ENCODE data around the gene WNT3. TPM values are rescaled to one million over a fixed set of nuclear protein-coding genes. Genes with fewer than 3 reads are reported as not detected.

Gene WNT3
- total RNA-seq, 1 experiment from 2014 or later, result 5.5 TPM

DNA sequence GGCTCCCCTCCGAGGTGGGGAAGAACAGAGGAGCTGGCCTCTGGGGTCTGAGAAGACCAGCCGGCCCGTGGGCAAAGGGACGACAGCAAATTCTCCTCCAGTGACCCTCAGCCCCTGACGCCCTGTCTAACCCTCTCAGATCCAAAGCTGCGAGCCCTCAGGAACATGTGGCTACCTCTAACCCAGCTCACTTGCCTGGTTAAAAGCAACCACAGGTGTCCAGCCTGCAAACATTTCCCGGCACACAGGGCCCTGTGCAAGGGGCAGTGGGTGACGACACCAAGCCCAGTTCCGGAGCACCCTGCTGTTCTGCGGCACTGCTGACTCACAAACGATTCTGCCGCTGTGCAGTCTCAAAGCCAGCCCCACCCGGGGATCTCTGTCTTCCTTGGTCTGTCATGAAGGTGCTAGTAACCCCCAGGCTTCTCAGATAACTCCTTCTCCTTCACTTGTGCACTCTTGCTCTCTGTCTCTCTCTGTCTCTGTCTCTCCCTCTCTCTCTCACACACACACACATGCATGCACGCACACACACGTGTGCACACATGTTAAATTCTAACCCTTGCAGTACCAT is 23.0 kb downstream of the WNT3 start (continued):
- TF ChIP-seq POLR2A (IDR thresholded peaks at IDR 0.05; ENCODE audit: borderline replicate concordance, extremely low read depth, insufficient read depth, insufficient read length), result peak; percentile 11
- peak; percentile 63 for TF ChIP-seq POLR2AphosphoS5 (IDR thresholded peaks at IDR 0.05; ENCODE audit: low read depth, low read length)
- TF ChIP-seq EGR1 (IDR thresholded peaks at IDR 0.05; ENCODE audit: low read depth), result no peak

- no peaks in the 10 kb centered on the region for H3K79me2 ChIP-seq (ENCODE audit: insufficient read depth, low read length)
- ATAC-seq, result no peak
- no peaks in the 10 kb centered on the region for H4K20me1 ChIP-seq (ENCODE audit: insufficient read depth)
- H3K9me2 ChIP-seq (ENCODE audit: insufficient read depth), result no peaks in the 10 kb centered on the region
- intact Hi-C loops (cut with micrococcal nuclease), result no loop called here
- H3K4me3 ChIP-seq (replicated peaks in 1 of 2; ENCODE audit: low read depth in 1 of 2, low read length in 2 of 2), result no peak overlapping the region
- peaks cover 23 to 31% of the 10 kb centered on the region in 2 experiments for H3K4me1 ChIP-seq (ENCODE audit: control insufficient read depth in 1 of 2, insufficient read depth in 2 of 2, low read length in 2 of 2)
- POLR2A ChIA-PET, result no interaction called here
- H3K27ac ChIP-seq (ENCODE audit: low read depth, low read length), result no peak overlapping the region
- no peak for DNase-seq (ENCODE audit: low read depth, low spot score)
- H3K36me3 ChIP-seq (ENCODE audit: control insufficient read depth in 1 of 2, insufficient read depth in 2 of 2, low read length in 2 of 2), result no peaks in the 10 kb centered on the region
- peaks cover 3 to 5% of the 10 kb centered on the region in 2 experiments; a peak in 2 of 4 replicates for H3K9me3 ChIP-seq (ENCODE audit: control insufficient read depth in 1 of 2, insufficient read depth in 1 of 2, low read depth in 1 of 2, low read length in 2 of 2)
- H3K27me3 ChIP-seq (ENCODE audit: insufficient read depth, low read length), result no peaks in the 10 kb centered on the region
- no TSS peak for BruUV-seq (replicated peaks)
- no peak overlapping the region for H2AFZ ChIP-seq (ENCODE audit: low read depth, low read length, poor library complexity, severe bottlenecking)
- CTCF ChIA-PET, result interaction anchor here (1.2 kb wide), 1 partner anchor 41 kb away, joined by 5 read pairs; no protein-coding TSS in a partner anchor
- TF ChIP-seq POLR2AphosphoS5 (IDR thresholded peaks at IDR 0.05; ENCODE audit: low read depth, low read length), result no peak
- no peak for TF ChIP-seq ATF3 (IDR thresholded peaks at IDR 0.05)
- TF ChIP-seq CTCF (IDR thresholded peaks at IDR 0.05 in 2 of 3, conservative IDR thresholded peaks at IDR 0.05 in 1 of 3; ENCODE audit: borderline replicate concordance in 1 of 3, insufficient read depth in 1 of 3, low read depth in 2 of 3, low read length in 2 of 3), result no peak
- TF ChIP-seq FOSL1 (IDR thresholded peaks at IDR 0.05; ENCODE audit: low read depth), result no peak
- no peak for TF ChIP-seq EZH2 (IDR thresholded peaks at IDR 0.05)
- no peak for TF ChIP-seq SRF (IDR thresholded peaks at IDR 0.05; ENCODE audit: low read depth)
- TF ChIP-seq JUND (IDR thresholded peaks at IDR 0.05), result no peak
- TF ChIP-seq EZH2phosphoT487 (IDR thresholded peaks at IDR 0.05; ENCODE audit: borderline replicate concordance), result no peak
- no peak for TF ChIP-seq ZNF274 (IDR thresholded peaks at IDR 0.05; ENCODE audit: low read depth, low read length)
- TF ChIP-seq CBX3 (IDR thresholded peaks at IDR 0.05; ENCODE audit: low read depth), result no peak
- TF ChIP-seq REST (IDR thresholded peaks at IDR 0.05; ENCODE audit: low read depth), result no peak
- no peak for TF ChIP-seq SP1 (IDR thresholded peaks at IDR 0.05; ENCODE audit: low read depth)
- no peak for TF ChIP-seq SIN3A (IDR thresholded peaks at IDR 0.05; ENCODE audit: low read depth)
- TF ChIP-seq POLR2A (IDR thresholded peaks at IDR 0.05; ENCODE audit: borderline replicate concordance, extremely low read depth, insufficient read depth, insufficient read length), result no peak
- TF ChIP-seq CEBPB (IDR thresholded peaks at IDR 0.05; ENCODE audit: low read depth), result no peak
- RAD21 ChIA-PET (ENCODE audit: low non-redundant PET in 1 of 2, low total read pairs in 2 of 2, uncharacterized antibody in 2 of 2, unreplicated experiment in 2 of 2), result no interaction called here
- H3K4me2 ChIP-seq (ENCODE audit: low read length), result no peak overlapping the region; the same call in 1 of the 2 replicates
- no peak overlapping the region for H3K9ac ChIP-seq (ENCODE audit: low read length)
Measured at GRCh38 chr17:46794318-46794717, 24.2 kb downstream of the WNT3 start.

Measured in HCT116 (cell line).